ENCODE measurements around the gene CLDN7.

Gene CLDN7, protein sequence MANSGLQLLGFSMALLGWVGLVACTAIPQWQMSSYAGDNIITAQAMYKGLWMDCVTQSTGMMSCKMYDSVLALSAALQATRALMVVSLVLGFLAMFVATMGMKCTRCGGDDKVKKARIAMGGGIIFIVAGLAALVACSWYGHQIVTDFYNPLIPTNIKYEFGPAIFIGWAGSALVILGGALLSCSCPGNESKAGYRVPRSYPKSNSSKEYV

DNA sequence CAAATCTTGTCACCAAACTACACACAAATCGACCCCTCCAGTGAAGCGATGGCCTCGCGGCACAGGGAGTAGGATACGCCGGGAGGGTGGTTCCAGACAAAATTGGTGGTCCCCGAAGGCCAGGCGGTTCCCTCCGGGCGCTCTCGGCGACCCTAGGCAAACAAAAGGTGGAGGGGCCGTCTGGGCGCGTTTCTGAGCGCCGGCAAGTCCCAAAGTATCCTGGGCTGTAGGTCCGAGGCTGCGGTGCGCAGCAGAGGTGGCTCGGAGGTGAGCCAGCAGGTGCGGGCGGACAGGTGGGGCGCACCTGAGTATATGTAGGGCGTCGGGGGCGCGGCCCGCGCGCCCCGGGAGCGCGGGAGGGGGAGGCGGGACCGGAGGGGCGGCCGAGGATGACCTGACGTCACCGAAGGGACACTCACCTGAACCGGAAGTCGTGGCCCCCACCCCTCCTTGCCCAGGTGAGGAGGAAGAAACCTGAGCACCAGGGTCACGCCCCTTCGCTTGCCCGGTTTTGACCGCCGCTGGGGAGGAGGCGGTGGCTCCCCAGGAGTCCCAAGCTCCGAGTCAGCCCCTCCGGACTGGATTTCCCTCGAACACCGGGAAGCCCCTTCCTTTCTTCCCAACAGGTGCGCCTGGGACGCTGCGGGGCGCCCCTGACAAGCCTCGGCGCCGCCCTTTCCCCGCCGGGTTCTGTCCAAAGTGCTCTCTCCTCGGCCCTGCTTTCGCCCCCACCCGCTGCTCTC, at the start of gene CLDN7:
Gene CLDN7 (minus strand): TSS at position 287 of the 743 bp plus-strand sequence. CDS start 435 bp downstream, outside the sequence.
- no peak for DNase-seq
- in situ Hi-C loops (cut with HindIII; ENCODE audit: low pct_ligation_motif_present, low pct_unique_long_range_greater_than_20kb, low sequenced_read_pairs): no loop called here

DNA sequence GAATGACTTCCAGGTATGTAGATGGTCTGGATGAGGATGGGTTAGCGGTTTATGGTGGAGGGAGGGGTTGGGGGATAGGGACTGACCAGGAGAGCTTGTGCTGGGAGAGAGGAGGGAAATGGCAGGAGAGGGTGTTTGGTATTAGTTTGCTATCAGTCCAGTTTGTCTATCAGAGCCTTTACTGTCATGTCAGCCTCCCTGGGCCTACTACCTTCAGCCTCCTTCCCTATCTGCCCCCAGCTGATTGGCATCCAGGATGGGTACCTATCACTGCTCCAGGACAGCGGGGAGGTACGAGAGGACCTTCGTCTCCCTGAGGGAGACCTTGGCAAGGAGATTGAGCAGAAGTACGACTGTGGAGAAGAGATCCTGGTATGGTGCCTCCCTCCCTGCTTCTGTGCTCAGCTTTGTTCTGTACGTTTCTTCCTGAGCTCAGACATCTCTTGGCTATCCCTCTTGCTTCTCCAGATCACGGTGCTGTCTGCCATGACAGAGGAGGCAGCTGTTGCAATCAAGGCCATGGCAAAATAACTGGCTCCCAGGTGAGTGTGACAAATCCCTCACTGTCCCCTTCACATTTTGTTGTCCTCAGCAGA, 48.9 kb upstream of the CLDN7 start:
- in situ Hi-C loops (cut with HindIII; ENCODE audit: low pct_ligation_motif_present, low pct_unique_long_range_greater_than_20kb, low sequenced_read_pairs): no loop called here
- DNase-seq: no peak

DNA sequence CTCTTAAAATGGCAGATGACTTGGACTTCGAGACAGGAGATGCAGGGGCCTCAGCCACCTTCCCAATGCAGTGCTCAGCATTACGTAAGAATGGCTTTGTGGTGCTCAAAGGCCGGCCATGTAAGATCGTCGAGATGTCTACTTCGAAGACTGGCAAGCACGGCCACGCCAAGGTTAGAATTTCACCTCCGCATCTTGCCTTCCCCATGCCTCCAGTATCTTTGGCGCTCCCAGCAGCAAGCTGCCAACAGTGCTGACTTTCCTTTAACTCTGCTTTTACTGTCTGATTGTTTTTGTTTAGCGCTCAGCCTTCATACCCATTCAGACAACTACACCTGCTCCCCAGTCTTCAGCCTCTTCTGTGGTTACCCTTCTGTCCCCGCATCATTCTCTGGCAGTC, 47.4 kb upstream of the CLDN7 start:
- no peak for DNase-seq
- in situ Hi-C loops (cut with HindIII; ENCODE audit: low pct_ligation_motif_present, low pct_unique_long_range_greater_than_20kb, low sequenced_read_pairs): no loop called here

DNA sequence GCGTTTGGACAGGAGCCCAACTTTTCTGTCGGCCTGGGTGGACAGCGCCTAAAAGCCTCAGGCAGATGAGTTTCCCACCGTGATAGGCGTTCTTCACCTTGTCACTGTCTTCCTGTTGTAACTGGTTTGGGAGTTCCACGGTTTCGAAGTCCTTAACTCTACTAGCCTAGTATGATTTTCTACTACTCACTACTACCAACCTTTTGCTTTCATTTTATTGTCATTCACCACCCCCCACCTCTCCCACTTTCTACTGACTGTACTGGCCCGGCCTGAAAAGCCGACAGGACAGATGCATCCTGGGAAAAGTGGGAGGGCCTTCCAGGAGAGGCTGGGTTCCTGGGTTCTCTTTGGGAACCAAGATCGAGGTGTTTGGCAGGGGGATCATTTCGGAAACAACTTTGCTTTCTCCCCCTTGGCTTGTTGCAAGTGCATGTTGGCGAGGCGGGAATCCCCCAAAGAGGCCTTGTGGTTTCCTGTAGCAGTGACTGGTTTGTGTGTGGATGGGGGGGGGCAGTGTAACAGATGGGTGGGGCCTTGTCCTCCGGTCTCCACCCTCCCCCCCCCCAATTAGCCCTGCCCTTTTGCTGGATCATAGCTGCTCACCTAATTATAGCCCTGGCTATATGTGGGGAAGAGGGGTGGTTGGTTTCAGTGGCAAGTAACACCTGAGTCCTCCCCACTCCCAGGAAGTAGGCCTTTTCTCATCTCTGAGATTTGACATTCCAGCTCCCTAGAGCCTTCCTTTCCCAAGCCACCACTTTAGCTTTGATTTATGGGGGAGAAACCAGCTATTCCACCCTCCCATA, 46.6 kb upstream of the CLDN7 start:
- peak; percentile 90 for DNase-seq
- in situ Hi-C loops (cut with HindIII; ENCODE audit: low pct_ligation_motif_present, low pct_unique_long_range_greater_than_20kb, low sequenced_read_pairs): no loop called here

DNA sequence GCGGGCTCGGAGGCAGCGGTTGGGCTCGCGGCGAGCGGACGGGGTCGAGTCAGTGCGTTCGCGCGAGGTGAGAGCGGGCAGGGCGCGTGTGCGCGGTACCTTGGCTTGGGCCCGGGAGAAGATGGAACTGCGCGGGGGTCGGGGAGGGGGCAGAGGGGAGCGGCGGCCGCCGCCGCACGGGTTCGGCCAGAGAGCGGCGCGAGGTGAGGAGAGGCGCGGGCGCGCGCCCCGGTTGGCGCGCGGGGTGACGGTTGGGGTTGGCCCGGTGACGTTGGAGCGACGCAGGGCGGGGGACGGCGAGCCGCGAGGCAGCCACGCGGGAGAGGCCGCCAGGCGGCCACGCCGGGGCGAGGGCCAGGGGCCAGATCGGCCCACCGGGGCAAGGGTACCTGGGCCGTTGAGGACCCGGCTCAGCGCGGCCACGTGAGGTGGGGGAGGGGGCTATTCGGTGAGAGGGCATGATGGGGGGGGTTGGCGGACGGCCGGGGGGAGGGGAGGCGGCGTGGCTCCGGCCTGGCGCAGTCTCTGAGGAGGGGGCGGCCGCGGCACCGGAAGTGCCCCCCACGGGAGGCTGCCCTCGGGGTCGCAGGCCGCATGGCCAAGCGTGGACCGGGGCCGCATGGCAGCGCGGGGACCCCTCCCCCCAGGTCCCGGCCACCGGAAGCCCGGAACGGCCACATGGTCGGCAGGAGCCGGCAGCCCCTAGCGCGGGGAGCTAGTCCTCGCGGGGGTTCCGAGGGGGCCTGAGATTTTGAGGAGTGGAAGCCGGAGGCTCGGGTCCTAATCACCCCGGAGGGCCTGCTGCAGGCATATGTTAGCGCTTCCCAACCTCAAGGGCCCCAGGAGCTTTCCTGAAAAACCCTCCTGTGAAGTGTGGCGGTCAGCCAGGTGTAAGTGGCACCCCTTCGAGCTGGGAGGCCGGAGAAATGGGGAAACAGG, 45.7 kb upstream of the CLDN7 start:
- DNase-seq: peak; percentile 53
- in situ Hi-C loops (cut with HindIII; ENCODE audit: low pct_ligation_motif_present, low pct_unique_long_range_greater_than_20kb, low sequenced_read_pairs): no loop called here

DNA sequence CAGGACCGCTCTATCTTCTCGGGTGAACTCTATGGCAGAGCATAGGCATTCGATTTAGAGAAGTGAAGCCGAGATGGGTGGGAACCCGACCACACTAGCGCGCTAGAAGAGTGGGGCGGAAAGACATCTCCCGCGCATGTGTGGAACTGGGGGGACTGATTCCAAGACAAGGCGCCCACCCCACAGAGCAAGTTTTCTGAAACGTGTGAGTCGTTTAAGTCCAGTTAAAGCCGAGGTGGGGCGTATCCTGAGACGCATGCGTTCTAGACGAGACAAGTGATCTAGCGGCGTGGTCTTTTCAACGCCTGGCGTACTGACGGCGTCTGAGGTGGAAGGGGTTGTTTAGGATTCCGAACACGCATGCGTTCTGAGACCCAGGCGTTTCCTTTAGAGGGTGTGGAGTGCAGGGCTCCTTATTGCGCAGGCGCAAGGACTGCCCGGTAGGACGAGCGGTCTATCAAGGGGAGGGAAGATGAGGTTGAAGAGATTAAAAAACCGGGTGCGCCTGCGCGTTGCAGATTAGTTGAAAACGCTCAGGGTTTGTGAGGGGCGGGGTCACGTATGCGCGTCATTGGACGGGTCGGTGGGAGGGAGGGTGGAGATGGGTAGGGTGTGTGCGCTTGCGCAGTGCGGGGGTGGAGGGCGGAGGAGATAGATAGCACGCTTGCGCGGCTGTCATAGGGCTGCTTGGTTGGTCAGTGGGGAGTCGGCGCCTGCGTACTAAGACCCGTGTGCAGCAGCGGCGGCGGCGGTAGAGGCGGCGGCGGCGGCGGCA, 44.8 kb upstream of the CLDN7 start, which contains the start of gene EIF5A:
Gene EIF5A (plus strand): TSS at position 718 of the 775 bp plus-strand sequence. CDS start 2,008 bp downstream, outside the sequence.
- in situ Hi-C loops (cut with HindIII; ENCODE audit: low pct_ligation_motif_present, low pct_unique_long_range_greater_than_20kb, low sequenced_read_pairs): no loop called here
- peak; percentile 100 for DNase-seq

DNA sequence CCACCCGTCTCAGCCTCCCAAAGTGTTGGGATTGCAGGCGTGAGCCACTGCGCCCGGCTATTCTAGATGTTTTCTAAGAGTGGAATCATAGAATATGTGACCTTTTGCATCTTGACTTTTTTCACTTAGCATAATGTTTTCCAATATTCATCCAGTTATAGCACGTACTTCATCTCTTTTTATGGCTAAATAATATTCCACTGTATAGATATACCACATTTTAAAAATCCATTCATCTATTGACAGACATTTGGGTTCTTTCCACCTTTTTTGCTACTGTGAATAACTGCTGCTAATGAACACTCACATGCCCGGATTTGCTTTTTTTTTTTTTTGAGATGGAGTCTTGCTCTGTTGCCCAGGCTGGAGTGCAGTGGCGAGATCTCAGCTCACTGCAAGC, 41.9 kb upstream of the CLDN7 start:
- in situ Hi-C loops (cut with HindIII; ENCODE audit: low pct_ligation_motif_present, low pct_unique_long_range_greater_than_20kb, low sequenced_read_pairs): no loop called here
- no peak for DNase-seq

DNA sequence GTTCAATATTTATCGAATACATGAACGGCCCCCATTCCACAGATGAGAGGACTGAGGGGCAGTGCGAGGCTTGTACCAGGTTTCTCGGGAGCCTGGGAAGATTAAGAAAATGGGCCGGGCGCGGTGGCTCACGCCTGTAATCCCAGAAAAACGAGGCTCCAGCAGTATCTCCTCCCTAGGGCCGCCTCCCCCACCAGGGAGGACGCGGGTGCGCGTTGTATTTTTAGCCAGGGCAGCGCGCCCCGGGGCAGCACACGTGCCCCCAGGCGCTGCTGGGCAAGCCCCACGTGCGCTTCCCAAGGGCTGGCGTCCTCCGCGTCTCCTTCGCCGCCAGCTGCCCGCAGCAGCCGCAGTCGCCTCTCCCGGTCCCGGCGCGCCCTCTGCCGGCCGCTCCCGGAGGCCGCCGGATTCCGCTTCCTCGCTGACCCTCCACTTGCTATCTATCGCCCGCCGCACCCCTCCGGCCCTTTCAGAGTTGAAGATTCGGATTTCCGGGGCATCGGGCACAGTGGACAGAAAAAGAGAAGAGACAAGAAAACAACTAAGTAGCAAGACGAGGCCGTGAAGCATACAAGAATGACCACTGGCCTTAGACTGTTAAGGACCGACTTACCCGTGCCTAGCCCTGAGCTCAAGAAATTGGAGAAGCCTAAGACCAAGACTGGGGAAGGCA, 34.0 kb upstream of the CLDN7 start:
- peak; percentile 86 for DNase-seq
- in situ Hi-C loops (cut with HindIII; ENCODE audit: low pct_ligation_motif_present, low pct_unique_long_range_greater_than_20kb, low sequenced_read_pairs): no loop called here

DNA sequence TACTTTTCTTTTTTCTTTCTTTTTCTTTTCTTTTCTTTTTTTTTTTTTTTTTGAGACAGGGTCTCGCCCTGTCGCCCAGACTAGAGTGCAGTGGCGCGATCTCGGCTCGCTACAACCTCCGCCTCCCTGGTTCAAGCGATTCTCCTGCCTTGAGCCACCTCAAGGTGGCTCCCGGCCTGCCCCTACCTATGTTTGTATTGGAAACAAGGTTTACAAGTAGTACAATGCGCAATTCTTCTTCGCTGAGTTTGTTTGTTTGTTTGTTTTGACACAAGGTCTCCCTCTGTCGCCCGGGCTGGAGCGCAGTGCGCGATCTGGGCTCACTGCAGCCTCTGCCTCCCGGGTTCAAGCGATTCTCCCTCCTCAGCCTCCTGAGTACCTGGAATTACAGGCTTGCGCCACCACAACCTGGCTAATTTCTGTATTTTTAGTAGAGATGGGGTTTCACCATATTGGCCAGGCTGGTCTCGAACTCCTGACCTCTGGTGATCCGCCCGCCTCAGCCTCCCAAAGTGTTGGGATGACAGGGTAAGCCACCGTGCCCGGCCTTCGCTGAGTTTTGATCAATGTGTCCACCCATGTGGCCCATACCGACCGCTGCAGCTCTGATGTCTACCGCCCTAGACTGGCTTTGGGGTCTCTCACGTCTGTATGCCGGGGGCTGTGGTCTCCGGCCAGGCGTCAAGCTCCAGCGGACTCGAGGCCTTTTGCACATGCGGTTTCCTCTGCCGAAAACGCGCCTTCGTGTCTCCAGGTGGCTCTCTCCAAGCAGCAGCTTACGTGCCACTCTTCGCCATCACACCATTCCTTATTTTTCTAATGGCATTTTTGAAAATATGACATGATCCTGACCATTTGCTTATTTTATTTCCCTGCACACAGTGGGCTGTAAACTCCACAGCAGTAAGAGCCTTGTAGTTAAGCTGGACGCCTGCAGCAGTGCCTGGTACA, 33.2 kb upstream of the CLDN7 start:
- in situ Hi-C loops (cut with HindIII; ENCODE audit: low pct_ligation_motif_present, low pct_unique_long_range_greater_than_20kb, low sequenced_read_pairs): no loop called here
- DNase-seq: no peak

DNA sequence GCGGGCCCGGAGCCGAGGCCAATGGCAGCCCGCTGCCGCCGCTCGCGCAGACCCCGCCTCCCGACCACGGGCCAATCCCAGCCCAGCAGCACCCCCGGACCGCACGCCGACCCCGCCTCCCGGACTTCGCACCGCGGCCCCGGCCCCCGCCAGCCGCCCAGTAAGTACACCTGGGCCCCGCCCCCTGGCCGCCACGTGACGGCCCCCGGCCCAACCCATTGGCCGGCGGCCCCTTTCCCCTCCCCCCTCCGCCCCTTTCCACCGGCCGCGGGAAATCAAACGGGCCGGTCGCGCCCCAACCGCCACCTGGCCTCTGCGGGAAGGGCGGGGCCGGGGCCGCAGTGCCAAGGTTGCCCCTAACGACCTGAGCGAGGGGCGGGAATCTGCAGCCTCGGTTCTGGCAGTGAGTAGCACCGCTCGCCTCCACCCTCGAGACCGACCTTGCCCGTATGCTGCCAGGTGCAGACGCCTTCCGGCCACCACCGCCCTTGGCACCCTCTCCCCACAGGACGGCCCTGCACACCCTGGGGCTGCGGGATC, 32.4 kb upstream of the CLDN7 start, which contains the start of gene YBX2:
Gene YBX2 (minus strand): TSS at position 26 of the 540 bp plus-strand sequence. CDS start 139 bp downstream, outside the sequence.
- no peak for DNase-seq
- in situ Hi-C loops (cut with HindIII; ENCODE audit: low pct_ligation_motif_present, low pct_unique_long_range_greater_than_20kb, low sequenced_read_pairs): no loop called here

DNA sequence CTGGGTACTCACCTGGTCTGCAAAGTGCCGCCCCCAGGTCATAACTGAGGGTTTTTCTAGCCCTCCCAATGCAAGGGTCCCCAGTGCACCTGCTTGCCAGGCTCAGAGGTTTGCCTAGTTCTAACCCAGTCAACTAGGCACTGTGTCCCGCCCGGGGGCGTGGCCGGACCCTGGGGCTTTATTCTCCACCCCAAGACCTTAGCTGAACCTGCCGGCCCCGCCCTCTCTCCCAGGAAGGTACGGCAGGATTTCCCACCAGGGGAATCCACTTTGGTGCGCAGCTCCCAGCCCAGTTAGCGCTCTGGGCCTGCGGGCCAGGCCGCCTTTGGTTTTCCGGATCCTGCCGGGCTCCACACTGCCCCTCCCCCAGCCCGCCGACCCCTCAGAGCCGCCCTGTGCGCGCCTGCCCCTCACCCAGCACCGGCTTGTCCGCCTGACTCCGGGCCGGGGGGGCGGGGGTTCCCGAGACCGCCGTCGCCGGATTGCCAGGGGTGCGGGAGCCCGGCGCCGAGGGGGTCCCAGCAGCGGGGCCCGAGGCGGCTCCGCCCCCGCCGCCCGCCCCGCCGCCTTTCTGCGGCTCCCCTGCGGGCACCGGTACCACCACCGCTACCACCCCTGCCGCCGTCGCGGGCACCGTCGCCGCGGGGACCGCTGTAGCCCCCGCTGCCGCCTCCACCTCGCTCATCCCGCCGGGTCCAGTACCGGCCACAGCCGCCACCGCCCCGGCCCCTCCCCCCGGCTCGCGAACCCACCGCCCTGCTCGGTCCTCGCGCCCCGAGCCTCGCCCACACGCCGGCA, 31.7 kb upstream of the CLDN7 start:
- no peak for DNase-seq
- in situ Hi-C loops (cut with HindIII; ENCODE audit: low pct_ligation_motif_present, low pct_unique_long_range_greater_than_20kb, low sequenced_read_pairs): no loop called here

DNA sequence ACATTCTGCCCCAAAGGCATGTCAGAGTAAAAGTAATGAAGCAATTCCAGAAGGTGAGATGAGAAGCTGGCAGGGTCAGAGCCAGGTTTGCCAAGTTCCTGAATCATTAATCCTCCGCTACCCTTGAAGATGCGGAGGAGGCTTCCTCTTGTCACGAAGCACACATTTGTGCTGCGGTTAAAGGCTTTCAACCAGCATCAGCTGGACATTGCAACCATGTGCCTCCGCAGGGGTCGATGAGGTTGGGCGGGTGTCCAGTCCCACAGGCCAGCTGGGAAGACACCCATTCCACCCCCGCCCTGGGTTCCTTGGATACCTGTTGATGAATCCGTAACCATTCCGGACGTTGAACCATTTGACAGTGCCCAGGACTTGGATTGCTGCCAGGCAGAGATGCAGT, 30.9 kb upstream of the CLDN7 start:
- in situ Hi-C loops (cut with HindIII; ENCODE audit: low pct_ligation_motif_present, low pct_unique_long_range_greater_than_20kb, low sequenced_read_pairs): no loop called here
- peak; percentile 42 for DNase-seq

DNA sequence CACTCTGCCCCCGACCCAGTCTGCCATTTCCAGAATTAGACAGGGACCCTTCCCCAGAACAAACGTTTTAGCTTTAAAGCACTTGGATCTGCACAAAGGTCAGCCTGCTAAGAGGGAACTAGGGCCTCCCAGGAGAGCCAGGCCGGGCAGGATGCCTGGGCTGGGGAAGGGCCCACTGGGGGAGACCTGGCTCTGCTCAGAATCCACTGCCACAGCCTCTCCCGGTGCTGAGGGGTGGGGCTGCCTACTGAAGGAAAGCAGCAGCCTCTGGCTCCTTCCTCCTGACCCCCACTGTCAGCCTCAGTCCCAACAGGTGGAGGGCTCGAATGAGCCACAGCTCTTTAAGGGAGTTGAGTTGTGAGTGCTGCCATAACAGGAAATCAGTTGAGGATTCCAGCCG, 30.5 kb upstream of the CLDN7 start:
- in situ Hi-C loops (cut with HindIII; ENCODE audit: low pct_ligation_motif_present, low pct_unique_long_range_greater_than_20kb, low sequenced_read_pairs): no loop called here
- no peak for DNase-seq

DNA sequence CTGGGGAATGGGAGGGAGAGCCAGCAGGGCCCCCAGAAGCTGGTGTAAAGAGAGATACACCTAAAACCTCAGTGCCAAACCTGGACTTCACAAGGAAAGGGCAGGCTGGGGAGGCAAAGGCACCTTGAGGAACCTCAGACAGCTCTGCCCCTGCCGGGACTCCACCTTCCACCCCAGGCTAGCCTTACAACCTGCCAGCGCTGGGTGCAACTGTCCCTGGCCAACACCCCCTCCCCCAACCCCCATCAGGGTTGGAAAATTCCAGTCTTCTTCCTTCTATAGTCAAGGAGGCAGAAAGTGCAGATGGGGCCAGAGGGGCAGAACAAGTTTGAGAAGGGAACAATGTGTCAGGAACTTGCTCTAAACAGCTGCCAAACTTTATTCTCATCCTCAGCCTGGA, 29.9 kb upstream of the CLDN7 start:
- DNase-seq: no peak
- in situ Hi-C loops (cut with HindIII; ENCODE audit: low pct_ligation_motif_present, low pct_unique_long_range_greater_than_20kb, low sequenced_read_pairs): no loop called here

DNA sequence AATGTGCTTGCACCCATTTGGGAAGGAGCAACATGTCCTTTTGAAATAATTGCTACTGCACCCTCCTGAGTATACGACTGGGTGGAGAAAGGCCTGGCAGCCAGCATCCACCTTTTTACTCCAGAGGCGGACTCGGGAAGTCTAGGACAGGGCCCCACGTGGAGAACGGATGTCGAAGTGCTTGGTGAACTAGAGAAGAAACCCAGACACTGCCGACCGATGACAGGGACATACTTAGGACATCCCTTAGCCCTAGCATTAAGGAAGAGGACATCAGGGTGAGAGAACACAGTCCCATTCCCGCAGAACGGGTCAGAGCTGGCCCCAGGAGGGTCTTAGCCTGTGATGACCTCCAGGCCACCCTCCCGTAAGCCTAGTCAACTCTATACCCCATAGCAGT, 28.4 kb upstream of the CLDN7 start:
- no peak for DNase-seq
- in situ Hi-C loops (cut with HindIII; ENCODE audit: low pct_ligation_motif_present, low pct_unique_long_range_greater_than_20kb, low sequenced_read_pairs): no loop called here
